ENCODE results near the gene ETV5.

DNA sequence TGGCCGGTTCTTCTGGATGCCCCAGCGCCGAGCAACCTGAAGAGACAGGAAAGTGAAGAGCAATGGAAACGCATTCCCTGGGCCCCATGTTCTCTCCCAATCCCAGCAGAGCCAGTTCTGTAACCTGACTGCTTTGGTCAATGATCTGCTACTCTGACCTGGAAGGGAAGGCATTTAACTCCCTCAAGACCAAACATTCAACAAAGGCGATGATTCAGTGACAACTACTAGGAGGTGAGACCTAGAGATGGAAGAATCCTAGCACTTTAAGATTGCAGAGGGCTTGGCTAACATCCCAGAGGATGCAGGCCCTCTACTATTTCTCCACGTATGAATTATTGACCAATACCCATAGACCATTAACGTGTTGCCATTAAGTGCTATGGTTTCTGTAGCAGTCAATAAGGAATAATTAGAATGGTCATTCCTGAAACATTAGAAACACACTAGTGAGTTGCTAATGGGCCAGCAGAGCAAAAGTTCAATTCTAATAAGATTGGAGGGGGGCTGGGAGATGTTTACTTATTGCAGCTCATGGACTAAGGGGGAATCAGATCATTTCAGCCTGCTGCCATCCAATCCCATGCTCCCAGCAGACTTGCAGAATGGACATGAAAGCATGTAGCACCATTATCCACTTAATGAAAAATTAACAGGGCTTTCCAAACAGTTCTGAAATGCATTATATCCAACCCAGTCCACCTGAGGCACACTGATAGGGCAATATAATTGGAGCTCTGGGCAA, 56.6 kb downstream of the ETV5 start:
- TF ChIP-seq EZH2 (IDR thresholded peaks at IDR 0.05; ENCODE audit: low read depth) = no peak
- TF ChIP-seq, protein P1, sequence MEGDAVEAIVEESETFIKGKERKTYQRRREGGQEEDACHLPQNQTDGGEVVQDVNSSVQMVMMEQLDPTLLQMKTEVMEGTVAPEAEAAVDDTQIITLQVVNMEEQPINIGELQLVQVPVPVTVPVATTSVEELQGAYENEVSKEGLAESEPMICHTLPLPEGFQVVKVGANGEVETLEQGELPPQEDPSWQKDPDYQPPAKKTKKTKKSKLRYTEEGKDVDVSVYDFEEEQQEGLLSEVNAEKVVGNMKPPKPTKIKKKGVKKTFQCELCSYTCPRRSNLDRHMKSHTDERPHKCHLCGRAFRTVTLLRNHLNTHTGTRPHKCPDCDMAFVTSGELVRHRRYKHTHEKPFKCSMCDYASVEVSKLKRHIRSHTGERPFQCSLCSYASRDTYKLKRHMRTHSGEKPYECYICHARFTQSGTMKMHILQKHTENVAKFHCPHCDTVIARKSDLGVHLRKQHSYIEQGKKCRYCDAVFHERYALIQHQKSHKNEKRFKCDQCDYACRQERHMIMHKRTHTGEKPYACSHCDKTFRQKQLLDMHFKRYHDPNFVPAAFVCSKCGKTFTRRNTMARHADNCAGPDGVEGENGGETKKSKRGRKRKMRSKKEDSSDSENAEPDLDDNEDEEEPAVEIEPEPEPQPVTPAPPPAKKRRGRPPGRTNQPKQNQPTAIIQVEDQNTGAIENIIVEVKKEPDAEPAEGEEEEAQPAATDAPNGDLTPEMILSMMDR (conservative IDR thresholded peaks at IDR 0.05) = no peak
